GM21619 (cell line): Measurements from ENCODE around the gene SGMS2.
"Not testable (repeated sequence)": the region's sequence is repeated elsewhere in the genome, so short reads cannot be mapped to it uniquely, and the experiment has no call there.

Experiments
- ATAC-seq: cut with Tn5 transposase; IDR thresholded peaks from one replicate; pipeline ENCODE4 v1.9.1; 2021; ENCODE audit not compliant: unreplicated experiment

SGMS2 gene

GRCh38 chr4:107863850-107864371, 39.2 kb downstream of the SGMS2 start:
- ATAC-seq: no peak

DNA sequence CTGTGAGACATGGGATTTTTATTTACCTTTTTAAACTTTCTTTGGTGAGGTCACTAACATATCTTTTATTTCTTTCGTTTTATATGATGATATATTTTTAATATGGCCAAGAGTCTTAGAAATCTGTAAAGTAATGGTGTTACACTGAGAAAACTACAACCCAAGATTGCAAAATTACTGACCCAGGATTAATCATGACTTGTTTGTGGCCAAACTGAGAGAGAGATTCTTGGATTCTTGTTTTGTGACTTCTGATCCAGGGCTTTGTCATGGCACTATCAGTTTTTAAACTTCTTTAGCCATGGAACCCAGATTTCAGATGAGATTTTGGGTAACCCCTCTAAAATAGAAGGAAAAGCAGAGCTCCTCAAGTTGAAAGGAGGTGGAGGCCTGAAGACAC, 42.0 kb downstream of the SGMS2 start:
- ATAC-seq: no peak

GRCh38 chr4:107870236-107870635, 45.5 kb downstream of the SGMS2 start:
- no peak for ATAC-seq

- no peak for ATAC-seq
Observed at GRCh38 chr4:107870916-107871786, 46.4 kb downstream of the SGMS2 start.

DNA sequence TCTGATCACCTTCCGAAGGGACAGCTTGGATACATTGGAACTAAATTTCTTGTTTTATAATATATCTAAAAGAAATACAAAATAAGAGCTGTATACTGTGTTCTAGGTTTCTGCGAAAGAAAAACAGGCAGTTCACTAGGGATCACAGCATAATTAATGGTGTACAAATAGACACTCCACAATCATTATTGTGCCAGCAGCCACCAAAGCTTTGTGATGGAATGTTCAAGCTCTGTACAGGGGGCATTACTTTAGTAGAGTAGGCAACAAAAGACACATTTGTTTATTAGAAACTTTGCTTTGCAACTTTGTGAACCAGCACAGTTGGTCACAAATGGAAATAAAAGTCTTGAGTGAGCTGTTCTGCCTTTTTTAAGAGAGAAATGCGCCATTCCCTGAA, 49.3 kb downstream of the SGMS2 start:
- ATAC-seq: no peak

- ATAC-seq: no peak
Observed at GRCh38 chr4:107876099-107876498, 51.4 kb downstream of the SGMS2 start.

DNA sequence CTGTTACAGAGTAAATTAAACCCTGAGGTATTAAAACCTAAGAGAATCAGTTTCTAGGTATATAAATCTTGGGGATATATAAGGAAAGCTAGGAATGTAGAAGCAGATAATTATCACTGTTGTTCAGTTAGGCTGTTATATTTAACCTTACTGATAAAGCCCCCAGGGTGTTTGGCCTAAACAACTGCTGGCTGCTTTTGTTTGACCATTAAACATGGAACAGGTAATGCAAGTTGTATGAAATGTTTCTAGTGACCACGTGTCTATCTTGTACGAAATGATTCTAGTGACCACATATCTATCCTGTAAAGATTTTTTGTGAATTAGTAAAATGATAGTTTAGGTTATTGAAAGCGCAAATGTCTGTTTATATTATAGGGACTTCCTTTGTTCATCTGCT, 52.6 kb downstream of the SGMS2 start:
- ATAC-seq: no peak

DNA sequence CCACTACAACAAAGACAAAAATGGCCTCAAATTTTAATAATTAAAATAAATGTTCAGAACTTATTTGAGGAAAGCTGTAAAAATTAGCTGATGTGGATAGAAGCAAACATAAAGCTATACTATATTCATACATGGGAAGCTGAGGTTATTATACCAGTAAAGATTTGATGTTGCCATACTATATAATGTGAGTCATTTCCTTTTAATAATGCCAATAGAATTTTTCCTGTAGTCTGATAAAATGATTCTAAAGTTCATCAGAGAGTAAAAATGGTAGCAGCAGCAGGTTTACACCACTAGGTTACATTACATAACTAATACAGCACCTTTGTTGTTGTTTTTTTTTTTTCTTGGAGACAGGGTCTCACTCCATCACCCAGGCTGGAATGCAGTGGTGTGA, 61.1 kb downstream of the SGMS2 start:
- no peak for ATAC-seq

DNA sequence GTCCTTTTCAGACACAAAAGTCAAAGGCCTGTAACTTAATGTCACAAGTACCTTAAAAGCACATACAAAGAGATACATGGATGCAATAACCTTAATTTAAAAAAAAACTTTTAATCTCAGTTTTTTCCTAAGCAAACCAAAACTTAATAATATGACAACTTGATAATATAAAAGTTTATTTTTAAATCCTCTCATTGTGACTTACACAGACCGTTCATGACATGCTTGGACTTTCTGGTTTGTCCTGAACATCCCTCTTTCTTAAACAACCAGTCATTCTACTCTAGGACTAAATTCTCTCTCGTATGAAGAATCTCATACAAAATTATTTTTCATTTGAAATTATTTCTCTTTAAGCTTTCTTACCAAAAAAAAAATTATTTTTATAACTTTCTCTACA, 63.5 kb downstream of the SGMS2 start:
- no peak for ATAC-seq

GRCh38 chr4:107890779-107891178, 66.0 kb downstream of the SGMS2 start:
- no peak for ATAC-seq

GRCh38 chr4:107891299-107891698, 66.6 kb downstream of the SGMS2 start:
- no peak for ATAC-seq

DNA sequence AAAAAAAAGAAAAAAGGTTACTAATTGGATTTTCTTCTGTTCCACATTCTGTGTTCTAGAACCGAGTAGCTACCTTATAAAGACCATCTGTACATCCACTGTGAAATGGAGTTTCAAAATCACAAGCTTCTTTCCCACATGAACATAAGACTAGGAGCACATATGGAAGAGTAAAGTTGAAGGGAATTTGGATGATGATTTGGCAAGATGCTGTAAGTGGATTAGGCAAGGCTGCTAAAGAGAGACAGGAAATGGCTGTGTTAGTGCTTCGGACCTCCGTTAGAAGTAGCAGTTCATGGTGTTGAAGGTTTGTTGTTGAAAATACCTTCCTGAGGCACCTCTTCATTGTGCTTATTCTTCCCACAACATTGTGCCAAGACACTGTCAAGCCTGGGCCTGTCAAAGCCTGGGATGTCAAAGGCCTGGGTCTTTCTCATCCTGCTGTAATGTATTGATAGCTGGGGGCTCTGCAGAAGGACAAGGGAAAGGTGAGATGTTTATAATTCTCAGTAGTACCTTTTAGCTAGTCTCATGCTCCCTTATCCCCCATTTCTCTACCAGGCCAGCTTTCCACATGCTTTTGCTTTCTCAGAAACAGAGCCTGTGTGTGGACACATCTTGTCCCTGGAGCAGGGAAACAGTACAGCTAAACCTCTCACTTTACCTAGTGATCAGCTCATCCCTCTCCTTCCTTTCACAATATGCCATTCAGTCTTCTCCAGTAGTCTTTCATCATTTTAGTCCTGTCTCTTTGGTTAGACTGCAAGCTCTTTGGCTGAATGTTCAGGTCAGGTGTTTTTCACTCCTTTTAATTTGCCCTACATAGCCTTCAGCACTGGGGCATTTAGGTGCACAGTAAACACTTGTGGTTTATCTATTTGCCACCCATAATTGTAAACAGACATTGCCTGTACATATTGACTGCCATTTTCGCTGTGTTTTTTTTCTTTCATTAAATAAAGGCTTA, 68.7 kb downstream of the SGMS2 start:
- no peak for ATAC-seq

GRCh38 chr4:107894138-107894603, 69.4 kb downstream of the SGMS2 start:
- ATAC-seq: no peak

GRCh38 chr4:107896158-107896645, 71.5 kb downstream of the SGMS2 start:
- peak; percentile 52 for ATAC-seq

- ATAC-seq: no peak
Observed at GRCh38 chr4:107896646-107897045, 71.9 kb downstream of the SGMS2 start.

DNA sequence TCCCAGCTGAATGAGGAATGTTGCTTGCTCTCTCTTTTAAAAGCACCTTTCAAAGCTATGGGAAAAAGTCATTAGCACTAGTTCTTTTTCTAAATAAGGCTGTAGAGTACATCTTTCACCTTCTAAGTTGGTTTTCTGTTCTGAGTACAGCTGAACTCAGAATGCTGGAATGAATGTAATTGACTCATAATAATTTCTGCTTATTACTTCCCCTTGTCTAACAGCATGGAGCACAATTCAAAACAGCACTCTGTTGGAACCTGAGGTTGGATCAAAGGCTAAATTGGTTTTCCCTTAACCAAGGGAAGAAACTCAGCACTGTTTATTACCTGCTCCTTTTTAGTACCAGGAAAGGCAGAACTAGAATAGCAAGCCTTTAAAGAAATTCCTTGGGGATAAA, 73.1 kb downstream of the SGMS2 start:
- no peak for ATAC-seq

DNA sequence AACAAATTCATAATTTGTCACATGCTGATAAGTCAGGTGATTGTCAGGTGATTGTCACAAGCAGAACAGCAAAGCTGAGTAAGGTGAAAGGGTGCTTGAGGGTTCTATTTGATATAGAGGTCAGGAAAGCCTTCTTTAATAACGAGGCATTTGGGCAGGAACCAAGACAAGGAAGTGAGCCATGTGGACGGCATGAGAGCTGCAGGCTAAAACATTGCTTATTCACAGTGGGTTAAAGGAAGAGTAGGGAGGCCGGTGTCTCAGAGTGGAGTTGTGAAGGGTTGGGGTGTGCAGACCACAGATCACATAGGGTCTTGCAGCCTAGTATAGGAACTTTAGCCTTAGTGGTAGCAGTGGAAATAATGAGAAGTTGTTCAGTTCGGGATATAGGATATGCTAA, 75.3 kb downstream of the SGMS2 start:
- ATAC-seq: no peak

DNA sequence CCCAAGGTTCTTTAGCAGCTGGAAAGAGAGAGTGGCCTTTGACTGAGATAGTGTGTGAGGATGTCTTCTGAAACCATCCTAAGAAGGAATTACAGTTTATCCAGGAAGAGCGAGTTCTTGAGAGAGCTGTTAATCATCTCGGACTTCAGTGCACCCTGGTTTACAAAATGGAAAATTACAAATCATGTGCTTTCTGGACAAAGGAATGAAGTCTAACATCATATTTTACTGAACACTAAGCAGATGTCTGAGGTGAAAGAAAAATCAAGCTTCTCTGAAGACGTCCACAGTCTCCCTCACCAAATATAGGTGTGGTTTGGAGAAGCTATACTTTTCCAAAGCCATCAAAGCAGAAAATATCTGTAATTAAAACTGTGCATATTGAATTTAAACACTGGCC, 75.8 kb downstream of the SGMS2 start:
- ATAC-seq: no peak

DNA sequence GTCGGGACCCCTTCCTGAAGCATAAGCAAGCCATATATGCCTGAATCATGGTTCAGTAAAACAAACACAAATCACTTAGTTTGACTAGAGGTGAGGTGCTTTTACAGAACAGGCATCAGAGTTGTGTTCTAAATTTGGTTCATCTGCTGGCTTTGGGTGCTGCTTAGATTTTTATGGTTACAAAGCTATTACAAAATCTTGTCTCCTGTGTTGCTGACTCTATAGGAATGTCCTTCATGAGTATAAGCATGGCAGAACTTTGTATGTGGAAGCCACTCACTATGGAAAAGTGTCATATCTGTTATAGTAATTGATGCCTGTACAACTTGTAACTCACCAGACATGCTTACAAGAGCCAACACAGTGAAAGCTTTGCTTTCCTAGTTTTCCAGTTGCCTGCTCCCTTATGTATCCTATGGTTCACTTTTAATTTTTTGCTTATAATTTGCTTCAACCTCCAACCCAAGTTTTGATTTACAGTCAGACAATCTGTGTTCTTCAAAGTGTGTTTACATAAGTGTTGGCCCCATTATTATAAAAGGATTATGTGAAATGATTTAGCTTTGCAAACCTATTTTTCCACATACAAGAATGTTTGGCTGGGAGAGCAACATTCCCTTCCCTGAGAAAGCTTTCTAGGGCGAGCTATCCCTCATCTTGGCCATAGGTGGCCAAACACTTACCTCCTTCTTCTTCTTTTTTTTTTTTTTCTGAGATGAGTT, 76.6 kb downstream of the SGMS2 start:
- ATAC-seq: no peak

- peak; percentile 90 for ATAC-seq
Observed at GRCh38 chr4:107902715-107903114, 78.0 kb downstream of the SGMS2 start.

DNA sequence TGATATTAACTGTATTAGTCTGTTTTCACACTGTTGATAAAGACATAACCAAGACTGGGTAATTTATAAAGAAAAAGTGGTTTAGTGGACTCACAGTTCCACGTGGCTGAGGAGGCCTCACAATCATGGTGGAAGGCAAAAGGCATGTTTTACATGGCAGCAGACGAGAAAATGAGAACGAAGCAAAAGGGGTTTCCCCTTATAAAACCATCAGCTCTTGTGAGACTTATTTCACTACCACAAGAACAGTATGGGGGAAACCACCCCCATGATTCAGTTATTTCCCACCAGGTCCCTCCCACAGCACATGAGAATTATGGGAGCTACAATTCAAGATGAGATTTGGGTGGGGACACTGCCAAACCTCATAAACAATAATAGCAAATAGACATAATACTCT, 80.3 kb downstream of the SGMS2 start:
- not testable (repeated sequence) for ATAC-seq
